ENCODE data around the gene OR6B1. TPM values are rescaled to one million over a fixed set of nuclear protein-coding genes. Genes with fewer than 3 reads are reported as not detected.

Gene OR6B1
- total and polyA plus RNA-seq, 4 donors: not detected

GRCh38 chr7:143973870-143974416 lies 26.2 kb upstream of the OR6B1 start:
- 70 to 73% methylated on average over 4 of the region's 4 CpGs for WGBS, 2 donors
- intact Hi-C loops (cut with DNase I): no loop called here
- ATAC-seq (ENCODE audit: low FRiP score): no peak

GRCh38 chr7:143974459-143974858 lies 25.7 kb upstream of the OR6B1 start:
- WGBS, 2 donors: 87% methylated on average over 4 of the region's 4 CpGs
- DNase-seq (no peak), ATAC-seq (ENCODE audit: low FRiP score) (no peak)
- H3K27me3 ChIP-seq (ENCODE audit: control insufficient read depth in 1 of 2, insufficient read depth in 2 of 2, low read length in 1 of 2): no peaks in the 10 kb centered on the region
- H3K27ac ChIP-seq (ENCODE audit: low read depth in 1 of 2, low read length in 2 of 2): no peak overlapping the region
- no peaks in the 10 kb centered on the region for H3K9me3 ChIP-seq (ENCODE audit: control insufficient read depth, low read length)
- no peaks in the 10 kb centered on the region for H3K36me3 ChIP-seq (ENCODE audit: control insufficient read depth in 1 of 2, insufficient read depth in 2 of 2, low read length in 1 of 2)
- intact Hi-C loops (cut with DNase I): no loop called here
- no peaks in the 10 kb centered on the region for H3K4me1 ChIP-seq (ENCODE audit: control insufficient read depth in 1 of 2, insufficient read depth in 2 of 2, low read length in 2 of 2)
- no peak overlapping the region for H3K4me3 ChIP-seq (ENCODE audit: low read length in 2 of 2)

More at GRCh38 chr7:143973870-143974416, 26.2 kb upstream of the OR6B1 start:
- Histone ChIP-seq H3K4me3 (ENCODE audit: low read length in 2 of 2) (no peak overlapping the region), H3K27ac (ENCODE audit: low read depth in 1 of 2, low read length in 2 of 2) (no peak overlapping the region), H3K4me1 (ENCODE audit: control insufficient read depth in 1 of 2, insufficient read depth in 2 of 2, low read length in 2 of 2) (no peaks in the 10 kb centered on the region), H3K36me3 (ENCODE audit: control insufficient read depth in 1 of 2, insufficient read depth in 2 of 2, low read length in 1 of 2) (no peaks in the 10 kb centered on the region), H3K9me3 (ENCODE audit: control insufficient read depth, low read length) (no peaks in the 10 kb centered on the region), H3K27me3 (ENCODE audit: control insufficient read depth in 1 of 2, insufficient read depth in 2 of 2, low read length in 1 of 2) (no peaks in the 10 kb centered on the region)
- DNase-seq: no peak

DNA sequence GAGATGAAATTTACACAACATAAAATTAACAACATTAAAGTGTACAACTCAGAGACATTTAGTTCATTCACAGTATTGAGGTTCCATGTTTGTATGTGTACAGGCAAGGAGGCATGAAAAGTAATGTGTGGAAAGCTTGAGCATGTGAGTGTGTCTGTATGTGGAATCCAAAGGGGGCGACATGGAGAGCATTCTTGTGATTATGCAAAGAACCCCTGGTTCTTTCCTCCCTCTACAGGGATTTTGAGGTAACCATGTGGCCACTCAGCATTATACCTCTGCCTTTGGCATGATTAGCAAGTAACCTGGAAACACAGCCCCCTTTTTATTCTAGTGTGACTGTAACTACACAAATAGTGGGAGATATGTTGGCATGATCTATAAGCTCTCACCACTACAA lies 24.5 kb upstream of the OR6B1 start:
- DNase-seq (no peak), ATAC-seq (ENCODE audit: low FRiP score) (no peak)
- Histone ChIP-seq H3K27me3 (ENCODE audit: control insufficient read depth in 1 of 2, insufficient read depth in 2 of 2, low read length in 1 of 2) (no peaks in the 10 kb centered on the region), H3K4me1 (ENCODE audit: control insufficient read depth in 1 of 2, insufficient read depth in 2 of 2, low read length in 2 of 2) (peaks cover 0 to 1% of the 10 kb centered on the region in 2 donors), H3K9me3 (ENCODE audit: control insufficient read depth, low read length) (no peaks in the 10 kb centered on the region), H3K4me3 (ENCODE audit: low read length in 2 of 2) (no peak overlapping the region), H3K27ac (ENCODE audit: low read depth in 1 of 2, low read length in 2 of 2) (no peak overlapping the region), H3K36me3 (ENCODE audit: control insufficient read depth in 1 of 2, insufficient read depth in 2 of 2, low read length in 1 of 2) (no peaks in the 10 kb centered on the region)
- intact Hi-C loops (cut with DNase I): no loop called here
- 54 to 70% methylated on average over 1 of the region's 1 CpG for WGBS, 2 donors

DNA sequence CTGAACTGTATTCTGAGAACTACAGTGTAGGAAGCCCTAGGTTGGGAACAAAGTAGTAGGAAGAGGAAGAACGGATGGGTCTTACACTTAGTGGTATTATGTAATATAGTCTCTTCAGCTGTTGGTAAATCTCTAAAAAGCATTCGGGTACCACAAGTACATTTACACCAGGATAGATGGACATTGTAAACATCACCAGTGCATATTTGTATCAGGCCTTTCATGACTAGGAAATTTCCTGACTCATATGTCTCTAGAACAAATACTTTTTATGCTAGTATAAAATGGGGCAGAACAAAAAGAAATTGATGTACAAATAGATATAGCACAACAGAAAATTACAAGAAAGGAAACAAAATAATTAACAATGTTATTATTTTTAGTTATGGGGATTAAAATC lies 21.5 kb upstream of the OR6B1 start:
- no peaks in the 10 kb centered on the region for H3K9me3 ChIP-seq (ENCODE audit: control insufficient read depth, low read length)
- intact Hi-C loops (cut with DNase I): no loop called here
- no peak for ATAC-seq (ENCODE audit: low FRiP score)
- no peak overlapping the region for H3K4me3 ChIP-seq (ENCODE audit: low read length in 2 of 2)
- H3K27me3 ChIP-seq (ENCODE audit: control insufficient read depth in 1 of 2, insufficient read depth in 2 of 2, low read length in 1 of 2): no peaks in the 10 kb centered on the region
- H3K36me3 ChIP-seq (ENCODE audit: control insufficient read depth in 1 of 2, insufficient read depth in 2 of 2, low read length in 1 of 2): no peaks in the 10 kb centered on the region
- H3K4me1 ChIP-seq (ENCODE audit: control insufficient read depth in 1 of 2, insufficient read depth in 2 of 2, low read length in 2 of 2): peaks cover 0 to 1% of the 10 kb centered on the region in 2 donors
- 90 to 91% methylated on average over 2 of the region's 2 CpGs for WGBS, 2 donors
- no peak overlapping the region for H3K27ac ChIP-seq (ENCODE audit: low read depth in 1 of 2, low read length in 2 of 2)
- no peak for DNase-seq

GRCh38 chr7:143979359-143979758 lies 20.8 kb upstream of the OR6B1 start:
- intact Hi-C loops (cut with DNase I): no loop called here
- H3K27me3 ChIP-seq (ENCODE audit: control insufficient read depth in 1 of 2, insufficient read depth in 2 of 2, low read length in 1 of 2): no peaks in the 10 kb centered on the region
- no peak overlapping the region for H3K4me3 ChIP-seq (ENCODE audit: low read length in 2 of 2)
- DNase-seq (no peak), ATAC-seq (ENCODE audit: low FRiP score) (no peak)
- no peaks in the 10 kb centered on the region for H3K36me3 ChIP-seq (ENCODE audit: control insufficient read depth in 1 of 2, insufficient read depth in 2 of 2, low read length in 1 of 2)
- H3K27ac ChIP-seq (ENCODE audit: low read depth in 1 of 2, low read length in 2 of 2): no peak overlapping the region
- WGBS, 2 donors: 58 to 72% methylated on average over 1 of the region's 1 CpG
- no peaks in the 10 kb centered on the region for H3K9me3 ChIP-seq (ENCODE audit: control insufficient read depth, low read length)
- H3K4me1 ChIP-seq (ENCODE audit: control insufficient read depth in 1 of 2, insufficient read depth in 2 of 2, low read length in 2 of 2): peaks cover 0 to 1% of the 10 kb centered on the region in 2 donors

GRCh38 chr7:143979998-143980397 lies 20.1 kb upstream of the OR6B1 start:
- Histone ChIP-seq H3K27me3 (ENCODE audit: control insufficient read depth in 1 of 2, insufficient read depth in 2 of 2, low read length in 1 of 2) (no peaks in the 10 kb centered on the region), H3K4me3 (ENCODE audit: low read length in 2 of 2) (no peak overlapping the region), H3K4me1 (ENCODE audit: control insufficient read depth in 1 of 2, insufficient read depth in 2 of 2, low read length in 2 of 2) (peaks cover 0 to 1% of the 10 kb centered on the region in 2 donors), H3K27ac (ENCODE audit: low read depth in 1 of 2, low read length in 2 of 2) (no peak overlapping the region), H3K36me3 (ENCODE audit: control insufficient read depth in 1 of 2, insufficient read depth in 2 of 2, low read length in 1 of 2) (no peaks in the 10 kb centered on the region), H3K9me3 (ENCODE audit: control insufficient read depth, low read length) (no peaks in the 10 kb centered on the region)
- 63 to 64% methylated on average over 2 of the region's 2 CpGs for WGBS, 2 donors
- intact Hi-C loops (cut with DNase I): no loop called here
- no peak for ATAC-seq (ENCODE audit: low FRiP score)
- DNase-seq: no peak

DNA sequence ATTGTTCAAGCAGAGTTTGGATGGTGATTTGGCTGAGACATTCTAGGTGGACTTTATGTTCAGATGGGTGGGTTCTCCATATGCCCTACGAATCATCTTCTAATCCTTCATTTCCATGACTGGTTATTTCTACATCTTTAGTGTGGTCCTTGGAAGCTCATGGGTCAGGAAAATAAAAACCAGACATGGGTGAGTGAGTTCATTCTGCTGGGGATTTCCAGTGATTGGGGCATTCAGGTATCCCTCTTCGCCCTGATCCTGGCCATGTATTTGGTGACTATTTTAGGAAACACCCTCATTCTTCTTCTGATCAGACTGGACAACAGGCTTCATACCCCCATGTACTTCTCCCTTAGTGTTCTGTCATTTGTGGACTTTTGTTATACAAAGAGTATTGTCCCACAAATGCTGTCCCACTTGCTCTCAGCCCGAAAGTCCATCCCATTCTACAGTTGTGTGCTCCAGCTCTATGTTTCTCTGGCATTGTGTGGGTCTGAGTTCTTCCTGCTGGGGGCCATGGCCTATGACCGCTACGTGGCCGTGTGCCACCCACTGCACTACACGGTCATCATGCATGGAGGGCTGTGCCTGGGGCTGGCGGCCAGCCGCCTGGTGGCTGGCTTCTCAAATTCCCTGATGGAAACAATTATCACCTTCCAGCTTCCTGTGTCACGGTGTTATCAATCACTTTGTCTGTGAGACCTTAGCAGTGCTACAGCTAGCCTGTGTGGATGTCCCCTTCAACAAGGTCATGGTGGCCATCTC lies 19.2 kb upstream of the OR6B1 start:
- H3K27ac ChIP-seq (ENCODE audit: low read depth in 1 of 2, low read length in 2 of 2): no peak overlapping the region
- H3K27me3 ChIP-seq (ENCODE audit: control insufficient read depth in 1 of 2, insufficient read depth in 2 of 2, low read length in 1 of 2): no peaks in the 10 kb centered on the region
- ATAC-seq (ENCODE audit: low FRiP score) (no peak), DNase-seq (no peak)
- H3K9me3 ChIP-seq (ENCODE audit: control insufficient read depth, low read length): no peaks in the 10 kb centered on the region
- intact Hi-C loops (cut with DNase I): no loop called here
- H3K4me3 ChIP-seq (ENCODE audit: low read length in 2 of 2): no peak overlapping the region
- H3K4me1 ChIP-seq (ENCODE audit: control insufficient read depth in 1 of 2, insufficient read depth in 2 of 2, low read length in 2 of 2): peaks cover 0 to 1% of the 10 kb centered on the region in 2 donors
- no peaks in the 10 kb centered on the region for H3K36me3 ChIP-seq (ENCODE audit: control insufficient read depth in 1 of 2, insufficient read depth in 2 of 2, low read length in 1 of 2)
- WGBS, 2 donors: 91 to 92% methylated on average over 10 of the region's 10 CpGs

- H3K36me3 ChIP-seq (ENCODE audit: control insufficient read depth in 1 of 2, insufficient read depth in 2 of 2, low read length in 1 of 2): no peaks in the 10 kb centered on the region
- DNase-seq (no peak), ATAC-seq (ENCODE audit: low FRiP score) (no peak)
- H3K4me1 ChIP-seq (ENCODE audit: control insufficient read depth in 1 of 2, insufficient read depth in 2 of 2, low read length in 2 of 2): peaks cover 0 to 1% of the 10 kb centered on the region in 2 donors
- no peak overlapping the region for H3K4me3 ChIP-seq (ENCODE audit: low read length in 2 of 2)
- no peak overlapping the region for H3K27ac ChIP-seq (ENCODE audit: low read depth in 1 of 2, low read length in 2 of 2)
- H3K9me3 ChIP-seq (ENCODE audit: control insufficient read depth, low read length): no peaks in the 10 kb centered on the region
- WGBS, 2 donors: 93 to 95% methylated on average over 5 of the region's 5 CpGs
- no peaks in the 10 kb centered on the region for H3K27me3 ChIP-seq (ENCODE audit: control insufficient read depth in 1 of 2, insufficient read depth in 2 of 2, low read length in 1 of 2)
- intact Hi-C loops (cut with DNase I): no loop called here
Measured at GRCh38 chr7:143983960-143984359, 16.2 kb upstream of the OR6B1 start.

DNA sequence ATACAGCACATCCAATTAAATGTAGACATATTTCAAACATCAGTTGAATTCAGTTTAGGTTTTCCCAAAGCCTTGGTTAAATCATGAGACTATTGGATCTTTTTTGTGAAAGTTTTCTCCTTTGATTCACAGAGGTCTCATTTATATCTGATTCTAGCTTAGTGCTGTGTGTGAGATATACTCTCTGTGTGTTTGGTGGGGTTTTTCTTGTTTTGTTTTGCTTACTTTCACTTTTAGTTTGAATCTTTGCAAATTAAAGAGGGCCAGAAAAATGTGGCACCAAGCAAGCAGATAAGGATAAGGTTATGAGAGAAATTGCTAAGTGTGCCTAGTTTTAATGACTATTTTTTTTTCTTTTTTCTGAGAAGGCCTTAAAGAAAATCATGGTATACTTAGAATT lies 12.6 kb upstream of the OR6B1 start:
- Histone ChIP-seq H3K4me3 (ENCODE audit: low read length in 2 of 2) (no peak overlapping the region), H3K27me3 (ENCODE audit: control insufficient read depth in 1 of 2, insufficient read depth in 2 of 2, low read length in 1 of 2) (no peaks in the 10 kb centered on the region), H3K9me3 (ENCODE audit: control insufficient read depth, low read length) (no peaks in the 10 kb centered on the region), H3K27ac (ENCODE audit: low read depth in 1 of 2, low read length in 2 of 2) (no peak overlapping the region), H3K36me3 (ENCODE audit: control insufficient read depth in 1 of 2, insufficient read depth in 2 of 2, low read length in 1 of 2) (no peaks in the 10 kb centered on the region), H3K4me1 (ENCODE audit: control insufficient read depth in 1 of 2, insufficient read depth in 2 of 2, low read length in 2 of 2) (no peaks in the 10 kb centered on the region)
- intact Hi-C loops (cut with DNase I): no loop called here
- DNase-seq: no peak
- no peak for ATAC-seq (ENCODE audit: low FRiP score)
